ENCODE data around the gene MROH2A.

Gene MROH2A

GRCh38 chr2:233824373-233824772, 46.2 kb downstream of the MROH2A start:
- H3K9me3 ChIP-seq (ENCODE audit: control insufficient read depth, low read length): no peaks in the 10 kb centered on the region
- no peaks in the 10 kb centered on the region for H3K36me3 ChIP-seq (ENCODE audit: control insufficient read depth, insufficient read depth, low read length)
- H3K27ac ChIP-seq: no peak overlapping the region
- H3K4me3 ChIP-seq (ENCODE audit: low read depth, low read length): no peak overlapping the region
- no peaks in the 10 kb centered on the region for H3K4me1 ChIP-seq
- H3K27me3 ChIP-seq (ENCODE audit: control insufficient read depth, insufficient read depth, low read length): no peaks in the 10 kb centered on the region
- H3K9ac ChIP-seq: no peak overlapping the region
- H3K79me2 ChIP-seq: no peaks in the 10 kb centered on the region
- H2AFZ ChIP-seq: no peak overlapping the region
- H3K4me2 ChIP-seq (ENCODE audit: low read length): no peak overlapping the region
- TF ChIP-seq, protein P1, sequence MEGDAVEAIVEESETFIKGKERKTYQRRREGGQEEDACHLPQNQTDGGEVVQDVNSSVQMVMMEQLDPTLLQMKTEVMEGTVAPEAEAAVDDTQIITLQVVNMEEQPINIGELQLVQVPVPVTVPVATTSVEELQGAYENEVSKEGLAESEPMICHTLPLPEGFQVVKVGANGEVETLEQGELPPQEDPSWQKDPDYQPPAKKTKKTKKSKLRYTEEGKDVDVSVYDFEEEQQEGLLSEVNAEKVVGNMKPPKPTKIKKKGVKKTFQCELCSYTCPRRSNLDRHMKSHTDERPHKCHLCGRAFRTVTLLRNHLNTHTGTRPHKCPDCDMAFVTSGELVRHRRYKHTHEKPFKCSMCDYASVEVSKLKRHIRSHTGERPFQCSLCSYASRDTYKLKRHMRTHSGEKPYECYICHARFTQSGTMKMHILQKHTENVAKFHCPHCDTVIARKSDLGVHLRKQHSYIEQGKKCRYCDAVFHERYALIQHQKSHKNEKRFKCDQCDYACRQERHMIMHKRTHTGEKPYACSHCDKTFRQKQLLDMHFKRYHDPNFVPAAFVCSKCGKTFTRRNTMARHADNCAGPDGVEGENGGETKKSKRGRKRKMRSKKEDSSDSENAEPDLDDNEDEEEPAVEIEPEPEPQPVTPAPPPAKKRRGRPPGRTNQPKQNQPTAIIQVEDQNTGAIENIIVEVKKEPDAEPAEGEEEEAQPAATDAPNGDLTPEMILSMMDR (IDR thresholded peaks at IDR 0.05): no peak

DNA sequence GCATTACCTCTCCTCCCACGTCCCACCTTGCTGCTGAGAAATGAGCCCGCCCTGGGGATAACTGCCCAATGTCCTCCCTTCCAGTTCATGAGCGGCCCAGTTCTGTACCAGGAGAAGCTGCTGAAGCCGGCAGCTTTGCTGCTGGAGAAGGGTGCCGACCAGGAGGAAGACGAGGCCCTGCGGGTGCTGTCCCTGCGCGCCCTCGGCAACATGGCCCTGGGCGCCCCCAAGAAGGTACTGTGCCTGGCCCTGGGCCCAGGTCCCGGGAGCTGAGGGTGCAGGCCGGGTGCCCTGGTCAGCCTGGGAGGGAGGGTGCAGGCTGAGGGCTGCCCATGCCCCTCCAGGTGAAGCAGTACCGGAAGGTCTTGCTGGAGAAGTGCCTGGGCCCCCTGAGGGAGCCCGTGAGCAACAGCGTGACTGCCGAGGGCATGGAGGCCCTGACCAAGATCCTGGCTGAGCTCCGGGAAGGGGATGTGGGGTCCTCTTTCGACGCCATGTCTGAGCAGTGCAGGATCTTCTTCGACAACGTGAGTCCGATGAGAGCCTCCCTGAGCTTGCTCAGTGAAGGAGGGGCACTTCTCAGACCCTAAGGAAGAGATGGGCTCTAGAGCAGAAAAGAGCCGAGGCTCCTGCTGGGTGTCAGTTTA, 50.5 kb downstream of the MROH2A start:
- Histone ChIP-seq H3K4me1 (no peaks in the 10 kb centered on the region), H3K9me3 (ENCODE audit: control insufficient read depth, low read length) (no peaks in the 10 kb centered on the region), H3K79me2 (no peaks in the 10 kb centered on the region), H3K27me3 (ENCODE audit: control insufficient read depth, insufficient read depth, low read length) (no peaks in the 10 kb centered on the region), H3K36me3 (ENCODE audit: control insufficient read depth, insufficient read depth, low read length) (no peaks in the 10 kb centered on the region), H2AFZ (no peak overlapping the region), H3K4me2 (ENCODE audit: low read length) (no peak overlapping the region), H3K27ac (no peak overlapping the region), H3K9ac (no peak overlapping the region), H3K4me3 (ENCODE audit: low read depth, low read length) (no peak overlapping the region)
- TF ChIP-seq, protein P1 (IDR thresholded peaks at IDR 0.05): no peak

- no peak overlapping the region for H3K4me2 ChIP-seq (ENCODE audit: low read length)
- no peaks in the 10 kb centered on the region for H3K79me2 ChIP-seq
- H3K27ac ChIP-seq: no peak overlapping the region
- H3K4me3 ChIP-seq (ENCODE audit: low read depth, low read length): no peak overlapping the region
- no peak overlapping the region for H3K9ac ChIP-seq
- no peak overlapping the region for H2AFZ ChIP-seq
- TF ChIP-seq, protein P1 (IDR thresholded peaks at IDR 0.05): no peak
- no peaks in the 10 kb centered on the region for H3K27me3 ChIP-seq (ENCODE audit: control insufficient read depth, insufficient read depth, low read length)
- H3K4me1 ChIP-seq: no peaks in the 10 kb centered on the region
- no peaks in the 10 kb centered on the region for H3K9me3 ChIP-seq (ENCODE audit: control insufficient read depth, low read length)
- H3K36me3 ChIP-seq (ENCODE audit: control insufficient read depth, insufficient read depth, low read length): no peaks in the 10 kb centered on the region
Measured at GRCh38 chr2:233829193-233830110, 51.3 kb downstream of the MROH2A start.

DNA sequence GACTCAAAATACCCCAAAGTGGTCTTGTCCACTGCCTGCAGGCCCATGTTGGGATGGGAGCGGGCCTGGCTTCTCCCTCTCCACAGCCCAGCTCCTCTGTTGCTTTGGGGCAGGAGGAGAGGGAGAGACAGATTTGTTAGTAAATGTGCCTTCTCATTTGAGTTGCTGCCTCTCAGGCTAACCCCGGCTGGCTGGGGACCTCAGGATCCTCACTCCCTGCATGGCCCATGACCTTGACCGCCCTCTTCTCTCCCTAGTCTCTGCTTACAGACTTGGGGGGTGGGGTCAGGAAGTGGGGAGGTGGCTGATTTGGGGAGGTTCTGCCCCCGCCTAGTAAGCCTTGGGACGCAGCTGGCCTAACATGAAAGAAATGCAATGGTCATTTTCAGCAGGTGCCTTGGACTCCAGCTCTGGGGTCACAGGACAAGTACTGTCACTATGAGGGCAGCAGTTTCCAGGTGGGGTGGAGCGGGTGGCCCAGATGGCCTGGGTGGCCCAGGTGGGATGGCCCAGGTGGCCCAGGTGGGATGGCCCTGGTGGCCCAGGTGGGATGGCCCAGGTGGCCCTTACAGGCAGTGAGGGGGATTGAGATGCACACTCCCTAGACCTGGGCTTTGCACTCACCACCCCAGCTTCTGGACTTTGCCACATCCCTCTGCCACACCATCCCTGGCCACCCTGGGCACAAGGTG, 52.1 kb downstream of the MROH2A start:
- no peak overlapping the region for H2AFZ ChIP-seq
- H3K27ac ChIP-seq: no peak overlapping the region
- no peaks in the 10 kb centered on the region for H3K9me3 ChIP-seq (ENCODE audit: control insufficient read depth, low read length)
- no peaks in the 10 kb centered on the region for H3K36me3 ChIP-seq (ENCODE audit: control insufficient read depth, insufficient read depth, low read length)
- no peaks in the 10 kb centered on the region for H3K79me2 ChIP-seq
- TF ChIP-seq, protein P1 (IDR thresholded peaks at IDR 0.05): no peak
- no peak overlapping the region for H3K9ac ChIP-seq
- no peaks in the 10 kb centered on the region for H3K4me1 ChIP-seq
- H3K27me3 ChIP-seq (ENCODE audit: control insufficient read depth, insufficient read depth, low read length): no peaks in the 10 kb centered on the region
- no peak overlapping the region for H3K4me3 ChIP-seq (ENCODE audit: low read depth, low read length)
- no peak overlapping the region for H3K4me2 ChIP-seq (ENCODE audit: low read length)
